DOHH2 (cell line): ENCODE results near the gene SLC15A4.

Source experiments
- H3F3A ChIP-seq: fragments of 200-600 bp; sonication (generic), shearing (Covaris generic); 2 replicates; pipeline ENCODE4 v1.6.0; 2016; ENCODE audit warnings: antibody characterized with exemption, mild to moderate bottlenecking; ENCODE audit not compliant: control insufficient read depth, insufficient read depth
- H3K27ac ChIP-seq: fragments of 200-600 bp; sonication (generic); 2 replicates; pipeline ENCODE4 v1.5.1; 2014; ENCODE audit warnings: low read depth, mild to moderate bottlenecking, low read length, moderate library complexity
- H3K27me3 ChIP-seq: fragments of 200-600 bp; sonication (generic); 2 replicates; pipeline ENCODE4 v1.6.1; 2014; ENCODE audit warnings: mild to moderate bottlenecking, low read length, mixed read lengths; ENCODE audit not compliant: control insufficient read depth
- H3K36me3 ChIP-seq: fragments of 200-600 bp; sonication (generic); 2 replicates; pipeline ENCODE4 v1.6.1; 2014; ENCODE audit warnings: mild to moderate bottlenecking, low read length, moderate library complexity, mixed read lengths; ENCODE audit not compliant: control insufficient read depth
- H3K4me1 ChIP-seq: fragments of 200-600 bp; sonication (generic); 2 replicates; pipeline ENCODE4 v1.6.1; 2014; ENCODE audit warnings: mild to moderate bottlenecking, low read length, mixed read lengths; ENCODE audit not compliant: control insufficient read depth
- H3K4me2 ChIP-seq: fragments of 200-600 bp; sonication (generic); 2 replicates; pipeline ENCODE4 v1.6.0; 2014; ENCODE audit warnings: mild to moderate bottlenecking, low read length, moderate library complexity
- H3K4me3 ChIP-seq: fragments of 200-600 bp; sonication (generic); 2 replicates; pipeline ENCODE4 v1.5.1; 2014; ENCODE audit warnings: mild to moderate bottlenecking, low read length, mixed read lengths
- H3K79me2 ChIP-seq: fragments of 200-600 bp; sonication (generic); 2 replicates; pipeline ENCODE4 v1.6.1; 2014; ENCODE audit warnings: mild to moderate bottlenecking, low read length, mixed read lengths; ENCODE audit not compliant: control insufficient read depth
- H3K9me2 ChIP-seq: fragments of 200-600 bp; sonication (generic); replicated peaks from 2 replicates; pipeline ENCODE4 v1.6.1; 2014; ENCODE audit warnings: mild to moderate bottlenecking, low read length, mixed read lengths; ENCODE audit not compliant: control insufficient read depth
- H3K9me3 ChIP-seq: fragments of 200-600 bp; sonication (generic); 2 replicates; pipeline ENCODE4 v1.6.1; 2014; ENCODE audit warnings: antibody characterized with exemption, low read length, mixed read lengths; ENCODE audit not compliant: control insufficient read depth, insufficient read depth
- H4K20me1 ChIP-seq: fragments of 200-600 bp; sonication (generic); 2 replicates; pipeline ENCODE4 v1.6.0; 2014; ENCODE audit warnings: low read depth, mild to moderate bottlenecking, antibody characterized with exemption, low read length, moderate library complexity; ENCODE audit not compliant: control insufficient read depth, insufficient read depth
- CTCF ChIP-seq: fragments of 200-600 bp; sonication (generic); IDR thresholded peaks from one replicate; pipeline ENCODE4 v1.5.1; 2014; ENCODE audit warnings: antibody characterized with exemption, mild to moderate bottlenecking, low read depth, low read length; ENCODE audit not compliant: poor library complexity, severe bottlenecking
- EZH2phosphoT487 ChIP-seq: fragments of 200-600 bp; sonication (generic); IDR thresholded peaks from 2 replicates; pipeline ENCODE4 v1.6.1; 2017; ENCODE audit warnings: borderline replicate concordance, mild to moderate bottlenecking, antibody characterized with exemption, low read length, moderate library complexity, mixed read lengths

Gene SLC15A4

GRCh38 chr12:128787827-128788226 lies 35.9 kb downstream of the SLC15A4 start:
- TF ChIP-seq EZH2phosphoT487 (no peak), CTCF (no peak)
- Histone ChIP-seq H3F3A (peaks cover 29% of the 10 kb centered on the region), H3K27ac (no peak overlapping the region), H3K79me2 (peaks cover 6% of the 10 kb centered on the region), H3K4me2 (no peak overlapping the region), H3K9me2 (no peaks in the 10 kb centered on the region), H4K20me1 (no peaks in the 10 kb centered on the region), H3K36me3 (peaks cover 24% of the 10 kb centered on the region), H3K4me1 (peaks cover 78% of the 10 kb centered on the region), H3K4me3 (no peak overlapping the region), H3K27me3 (no peaks in the 10 kb centered on the region), H3K9me3 (no peaks in the 10 kb centered on the region)

- no peak overlapping the region for H3K4me3 ChIP-seq
- no peak overlapping the region for H3K27ac ChIP-seq
- no peaks in the 10 kb centered on the region for H4K20me1 ChIP-seq
- H3K9me3 ChIP-seq = no peaks in the 10 kb centered on the region
- H3K36me3 ChIP-seq = peaks cover 15% of the 10 kb centered on the region
- H3K9me2 ChIP-seq = no peaks in the 10 kb centered on the region
- no peaks in the 10 kb centered on the region for H3K27me3 ChIP-seq
- no peak overlapping the region for H3K4me2 ChIP-seq
- peaks cover 22% of the 10 kb centered on the region for H3F3A ChIP-seq
- peaks cover 76% of the 10 kb centered on the region for H3K4me1 ChIP-seq
- H3K79me2 ChIP-seq = no peaks in the 10 kb centered on the region; the same call in 1 of the 2 replicates
- TF ChIP-seq EZH2phosphoT487 = no peak
- no peak for TF ChIP-seq CTCF
Measured at GRCh38 chr12:128786741-128787391, 36.9 kb downstream of the SLC15A4 start.

GRCh38 chr12:128784030-128784760 lies 39.6 kb downstream of the SLC15A4 start:
- H3K27ac ChIP-seq = no peak overlapping the region
- TF ChIP-seq CTCF (no peak), EZH2phosphoT487 (no peak)
- no peaks in the 10 kb centered on the region for H4K20me1 ChIP-seq
- H3K36me3 ChIP-seq = no peaks in the 10 kb centered on the region
- no peaks in the 10 kb centered on the region for H3K9me2 ChIP-seq
- no peak overlapping the region for H3K4me3 ChIP-seq
- no peaks in the 10 kb centered on the region for H3K79me2 ChIP-seq
- peaks cover 3% of the 10 kb centered on the region; the same call in 1 of the 2 replicates for H3F3A ChIP-seq
- H3K4me1 ChIP-seq = peaks cover 49% of the 10 kb centered on the region
- H3K9me3 ChIP-seq = no peaks in the 10 kb centered on the region
- no peak overlapping the region for H3K4me2 ChIP-seq
- no peaks in the 10 kb centered on the region for H3K27me3 ChIP-seq
